Esophagus muscularis mucosa (tissue), 4 donors: ENCODE data around the gene SETX. TPM values are rescaled to one million over a fixed set of nuclear protein-coding genes. Genes with fewer than 3 reads are reported as not detected.

Source experiments
- DNase-seq: peaks from one replicate; pipeline ENCODE4 v3.0.0-alpha.2; 2017; ENCODE audit errors: extremely low spot score
- H3K27ac ChIP-seq, 4 donors: fragments of 200-600 bp; sonication (generic); replicated peaks in 1 of 4; 1 replicate in 3 of 4; 2 replicates in 1 of 4; pipeline ENCODE4 v1.5.1; 2016 to 2019; ENCODE audit warnings: mild to moderate bottlenecking in 1 of 4
- H3K27me3 ChIP-seq, 4 donors: fragments of 200-600 bp; sonication (generic); one replicate each; pipeline versions ENCODE4 v1.5.1 to v1.6.0; 2016 to 2019
- H3K36me3 ChIP-seq, 4 donors: fragments of 200-600 bp; sonication (generic); one replicate each; pipeline ENCODE4 v1.5.1; 2016 to 2019
- H3K4me1 ChIP-seq, 4 donors: fragments of 200-600 bp; sonication (generic); one replicate each; pipeline ENCODE4 v1.5.1; 2016 to 2019
- H3K4me3 ChIP-seq, 4 donors: fragments of 200-600 bp; sonication (generic); 1 replicate in 2 of 4; 2 replicates in 2 of 4; pipeline ENCODE4 v1.5.1; 2016 to 2019; ENCODE audit warnings: mild to moderate bottlenecking in 4 of 4, moderate library complexity in 1 of 4
- H3K9me3 ChIP-seq, 4 donors: fragments of 200-600 bp; sonication (generic); 1 replicate in 3 of 4; 2 replicates in 1 of 4; pipeline ENCODE4 v1.5.1; 2016 to 2019
- EP300 ChIP-seq: sonication (generic); formaldehyde crosslinking; IDR thresholded peaks from one replicate; pipeline ENCODE4 v1.6.1; 2017; ENCODE audit warnings: antibody characterized with exemption
- POLR2A ChIP-seq: fragments of 450-650 bp; IDR thresholded peaks from one replicate; pipeline ENCODE4 v1.6.1; 2017; ENCODE audit warnings: antibody characterized with exemption, moderate library complexity, mild to moderate bottlenecking, low read depth
- POLR2AphosphoS5 ChIP-seq, 2 donors: sonication (generic); formaldehyde crosslinking; IDR thresholded peaks; one replicate each; pipeline ENCODE4 v1.6.1; 2017; ENCODE audit warnings: antibody characterized with exemption in 2 of 2
- WGBS: methylation state at CpG from one replicate; pipeline ENCODE4 v1.1.5; 2018; 5-methylcytosine and 5-hydroxymethylcytosine counted together
- intact Hi-C: fragments of 100-400 bp; cut with DNase I; formaldehyde crosslinking; loops from one replicate; pipeline ENCODE4 v1.15.1; 2023
- total RNA-seq, 4 donors: library from RNA; depleted of rRNA; stranded (reverse); fragments of >200 nt; gene quantifications; one replicate each; pipeline versions ENCODE4 v1.1.0 to v1.2.1, GENCODE V29; 2016
- TF ChIP-seq, protein P1 (sequence below), 3 experiments: fragments of 200-600 bp in 2 of 3; fragments of 450-650 bp in 1 of 3; sonication (generic) in 2 of 3; IDR thresholded peaks; one replicate each; pipeline ENCODE4 v1.5.1; 2017 to 2019; ENCODE audit warnings: antibody characterized with exemption in 3 of 3, mild to moderate bottlenecking in 2 of 3, moderate library complexity in 1 of 3

SETX gene
- total RNA-seq, 4 donors from 2014 or later: 44.1 to 46.9 (median 45.9) TPM

DNA sequence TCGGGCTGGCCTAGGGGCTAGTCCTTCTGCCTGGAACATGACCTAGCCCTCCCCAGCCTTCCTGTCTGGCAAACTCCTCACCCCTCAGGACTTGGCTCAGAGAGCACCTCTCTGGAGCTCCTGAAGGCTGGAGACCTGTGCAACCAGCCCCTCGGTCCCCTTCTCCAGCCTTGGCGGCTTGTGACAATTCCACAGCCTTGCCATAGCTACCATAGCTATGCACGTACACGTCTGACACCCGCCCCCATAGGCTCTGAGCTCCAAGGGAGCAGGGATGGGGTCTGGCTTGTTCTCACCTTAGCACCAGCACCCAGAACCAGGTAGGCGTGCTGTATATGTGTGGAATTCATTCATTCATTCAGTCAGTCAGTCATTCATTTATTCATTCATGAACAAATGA lies 143.2 kb downstream of the SETX start:
- intact Hi-C loops: no loop called here
- no peaks in the 10 kb centered on the region for H3K36me3 ChIP-seq
- WGBS: 87% methylated on average over 7 of the region's 7 CpGs

More for the DNA sequence above, 143.2 kb downstream of the SETX start:
- Histone ChIP-seq H3K4me1 (peaks cover 10 to 15% (median 13%) of the 10 kb centered on the region in 4 donors), H3K4me3 (no peak overlapping the region), H3K27ac (no peak overlapping the region), H3K27me3 (no peaks in the 10 kb centered on the region), H3K9me3 (no peaks in the 10 kb centered on the region)
- no peak for TF ChIP-seq POLR2AphosphoS5 (IDR thresholded peaks at IDR 0.05)
- TF ChIP-seq, protein P1, sequence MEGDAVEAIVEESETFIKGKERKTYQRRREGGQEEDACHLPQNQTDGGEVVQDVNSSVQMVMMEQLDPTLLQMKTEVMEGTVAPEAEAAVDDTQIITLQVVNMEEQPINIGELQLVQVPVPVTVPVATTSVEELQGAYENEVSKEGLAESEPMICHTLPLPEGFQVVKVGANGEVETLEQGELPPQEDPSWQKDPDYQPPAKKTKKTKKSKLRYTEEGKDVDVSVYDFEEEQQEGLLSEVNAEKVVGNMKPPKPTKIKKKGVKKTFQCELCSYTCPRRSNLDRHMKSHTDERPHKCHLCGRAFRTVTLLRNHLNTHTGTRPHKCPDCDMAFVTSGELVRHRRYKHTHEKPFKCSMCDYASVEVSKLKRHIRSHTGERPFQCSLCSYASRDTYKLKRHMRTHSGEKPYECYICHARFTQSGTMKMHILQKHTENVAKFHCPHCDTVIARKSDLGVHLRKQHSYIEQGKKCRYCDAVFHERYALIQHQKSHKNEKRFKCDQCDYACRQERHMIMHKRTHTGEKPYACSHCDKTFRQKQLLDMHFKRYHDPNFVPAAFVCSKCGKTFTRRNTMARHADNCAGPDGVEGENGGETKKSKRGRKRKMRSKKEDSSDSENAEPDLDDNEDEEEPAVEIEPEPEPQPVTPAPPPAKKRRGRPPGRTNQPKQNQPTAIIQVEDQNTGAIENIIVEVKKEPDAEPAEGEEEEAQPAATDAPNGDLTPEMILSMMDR (IDR thresholded peaks at IDR 0.05): no peak
- no peak for TF ChIP-seq EP300
- no peak for TF ChIP-seq POLR2A
- DNase-seq: no peak

Other genes starting within 250 kb of the SETX start
- gene NTNG2, start 192.9 kb downstream of the SETX start, total RNA-seq: 1 to 10 TPM; 1.5 to 6.6 (median 4.3) TPM
- 10 to 100 TPM in 3 of 4 donors, 1 to 10 TPM in 1; 9.6 to 17.2 (median 12.8) TPM for gene TTF1, start 51.9 kb upstream of the SETX start, total RNA-seq
- gene CFAP77, start 55.2 kb upstream of the SETX start, total RNA-seq: not detected
- not detected for gene BARHL1, start 227.6 kb upstream of the SETX start, total RNA-seq